Measurements from ENCODE around the gene KHDRBS1. TPM values are rescaled to one million over a fixed set of nuclear protein-coding genes. Genes with fewer than 3 reads are reported as not detected.

The KHDRBS1 gene
- total and polyA plus RNA-seq, 9 of the 15 experiments (the other 6 are each of a cell fraction or from before 2014, with no cell fraction given) = 48.4 to 257 (median 114) TPM

- TF ChIP-seq ZBTB40 (IDR thresholded peaks at IDR 0.05) (no peak), ZBTB40 (CRISPR knock-in tag; IDR thresholded peaks at IDR 0.05) (no peak), ZBTB26 (CRISPR knock-in tag; IDR thresholded peaks at IDR 0.05) (peak; percentile 60; the same call in 1 of the 2 replicates)
Observed at GRCh38 chr1:32073299-32074229, 59.9 kb downstream of the KHDRBS1 start (continued).

Data from K562 (cell line).